ENCODE data around the gene IQCH. TPM values are rescaled to one million over a fixed set of nuclear protein-coding genes. Genes with fewer than 3 reads are reported as not detected.

IQCH gene
- total and polyA plus RNA-seq, 9 of the 15 experiments (the other 6 are each of a cell fraction or from before 2014, with no cell fraction given) = 1.8 to 3.9 (median 2.7) TPM

DNA sequence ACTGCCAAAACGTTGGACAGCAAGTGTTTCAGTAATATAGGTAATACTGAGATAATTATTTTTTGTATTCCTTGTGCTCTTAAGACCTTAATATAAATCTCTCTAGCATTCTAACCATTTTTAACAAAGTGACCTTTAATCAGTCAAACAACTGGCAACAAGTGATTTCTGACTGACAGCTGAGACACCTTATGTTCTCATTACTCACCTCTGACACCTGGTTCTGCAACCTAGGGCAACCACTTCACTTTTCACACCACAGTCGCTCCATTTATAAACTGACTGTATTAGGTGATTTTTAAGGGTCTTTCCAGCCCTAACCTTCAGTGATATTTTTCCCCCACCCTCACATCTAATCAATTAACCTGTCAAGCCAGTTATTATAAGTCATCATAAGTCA lies 205.9 kb downstream of the IQCH start:
- H3K4me3 ChIP-seq = no peak overlapping the region
- no peak overlapping the region for H3K9ac ChIP-seq (ENCODE audit: insufficient read depth in 1 of 2, low read depth in 2 of 2, low read length in 2 of 2)
- CTCF ChIA-PET (ENCODE audit: low intra/inter-chr PET ratio) = no interaction called here
- H3K4me2 ChIP-seq (ENCODE audit: insufficient read depth, low read length) = no peak overlapping the region
- H3K9me1 ChIP-seq (ENCODE audit: control insufficient read depth, insufficient read depth, low read length) = no peaks in the 10 kb centered on the region
- FAIRE-seq (no peak), ATAC-seq (no peak), DNase-seq (ENCODE audit: extremely low read depth in 1 of 4, low spot score in 3 of 4) (no peak)
- BruUV-seq (replicated peaks) = no TSS peak
- no peak overlapping the region for H3K27ac ChIP-seq (ENCODE audit: extremely low read depth, low read depth, low read length)
- no peaks in the 10 kb centered on the region for H4K20me1 ChIP-seq (replicated peaks; ENCODE audit: control insufficient read depth, insufficient read depth, low read length)
- H3K4me1 ChIP-seq (replicated peaks in 1 of 2; ENCODE audit: control insufficient read depth in 2 of 2, insufficient read depth in 2 of 2, low read length in 2 of 2) = peaks cover 0 to 8% of the 10 kb centered on the region in 2 experiments; a peak in 2 of 5 replicates
- intact Hi-C loops (cut with micrococcal nuclease) = no loop called here
- POLR2A ChIA-PET = interaction anchor here (1.2 kb wide), 1 partner anchor 8 kb away, joined by 5 read pairs; no protein-coding TSS in a partner anchor
- H3K27me3 ChIP-seq (ENCODE audit: control insufficient read depth in 2 of 2, insufficient read depth in 2 of 2, low read length in 2 of 2) = 0 out of 5 replicates have a peak, but pooled peaks cover 0 to 4% of the 10 kb centered on the region in 2 experiments
- no peaks in the 10 kb centered on the region for H3K36me3 ChIP-seq (ENCODE audit: control insufficient read depth, insufficient read depth, low read length)
- H2AFZ ChIP-seq (ENCODE audit: low read depth, low read length) = no peak overlapping the region
- in situ Hi-C loops (cut with MboI) = no loop called here
- WGBS (ENCODE audit: insufficient coverage, low coverage, missing lambda C conversion rate) = 0% methylated on average over 2 of the region's 2 CpGs
- no peaks in the 10 kb centered on the region for H3K79me2 ChIP-seq (ENCODE audit: control insufficient read depth, insufficient read depth, low read length)
- H3K9me3 ChIP-seq (replicated peaks; ENCODE audit: control insufficient read depth, insufficient read depth, low read depth, low read length) = no peaks in the 10 kb centered on the region
- TF ChIP-seq ZNF668 (CRISPR knock-in tag; IDR thresholded peaks at IDR 0.05) (no peak), MYBL2 (IDR thresholded peaks at IDR 0.05; ENCODE audit: low read depth) (no peak), MYBL2 (CRISPR knock-in tag; IDR thresholded peaks at IDR 0.05; ENCODE audit: borderline replicate concordance) (no peak), SMAD3 (CRISPR knock-in tag; conservative IDR thresholded peaks at IDR 0.05) (no peak), ZNF232 (CRISPR knock-in tag; IDR thresholded peaks at IDR 0.05) (no peak), CBX2 (IDR thresholded peaks at IDR 0.05; ENCODE audit: insufficient read depth, low read length, poor library complexity, severe bottlenecking) (no peak), MGA (IDR thresholded peaks at IDR 0.05) (no peak), TAF15 (IDR thresholded peaks at IDR 0.05; ENCODE audit: low read depth, low read length) (no peak), MCM7 (IDR thresholded peaks at IDR 0.05) (no peak), SNAPC5 (CRISPR knock-in tag; IDR thresholded peaks at IDR 0.05) (no peak), PHB (CRISPR knock-in tag; IDR thresholded peaks at IDR 0.05) (no peak)
- TF ChIP-seq, protein P1, sequence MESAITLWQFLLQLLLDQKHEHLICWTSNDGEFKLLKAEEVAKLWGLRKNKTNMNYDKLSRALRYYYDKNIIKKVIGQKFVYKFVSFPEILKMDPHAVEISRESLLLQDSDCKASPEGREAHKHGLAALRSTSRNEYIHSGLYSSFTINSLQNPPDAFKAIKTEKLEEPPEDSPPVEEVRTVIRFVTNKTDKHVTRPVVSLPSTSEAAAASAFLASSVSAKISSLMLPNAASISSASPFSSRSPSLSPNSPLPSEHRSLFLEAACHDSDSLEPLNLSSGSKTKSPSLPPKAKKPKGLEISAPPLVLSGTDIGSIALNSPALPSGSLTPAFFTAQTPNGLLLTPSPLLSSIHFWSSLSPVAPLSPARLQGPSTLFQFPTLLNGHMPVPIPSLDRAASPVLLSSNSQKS (CRISPR knock-in tag; IDR thresholded peaks at IDR 0.05) = no peak

Measured in K562 (cell line).